ENCODE data around the gene EIF3F. TPM values are rescaled to one million over a fixed set of nuclear protein-coding genes. Genes with fewer than 3 reads are reported as not detected.

EIF3F gene
- total RNA-seq, 2 experiments from 2014 or later: 303 to 309 TPM

- Mint-ChIP-seq H3K36me3 (ENCODE audit: low read depth) (no peaks in the 10 kb centered on the region), H3K4me3 (no peak overlapping the region), H3K4me1 (ENCODE audit: low read depth) (no peaks in the 10 kb centered on the region), H3K27ac (no peak overlapping the region), H3K27me3 (peaks cover 5% of the 10 kb centered on the region), H3K9me3 (no peaks in the 10 kb centered on the region)
- CTCF ChIA-PET: interaction anchor here (3.5 kb wide), 1 partner anchor 12 kb away, joined by 17 read pairs; the partner anchor contains the start of gene EIF3F
- POLR2A ChIA-PET: no interaction called here
- ATAC-seq (no peak), DNase-seq (no peak)
- intact Hi-C loops (cut with micrococcal nuclease): no loop called here
- no peak for TF ChIP-seq CTCF (IDR thresholded peaks at IDR 0.05)
Observed at GRCh38 chr11:7974668-7975067, 12.5 kb upstream of the EIF3F start.

DNA sequence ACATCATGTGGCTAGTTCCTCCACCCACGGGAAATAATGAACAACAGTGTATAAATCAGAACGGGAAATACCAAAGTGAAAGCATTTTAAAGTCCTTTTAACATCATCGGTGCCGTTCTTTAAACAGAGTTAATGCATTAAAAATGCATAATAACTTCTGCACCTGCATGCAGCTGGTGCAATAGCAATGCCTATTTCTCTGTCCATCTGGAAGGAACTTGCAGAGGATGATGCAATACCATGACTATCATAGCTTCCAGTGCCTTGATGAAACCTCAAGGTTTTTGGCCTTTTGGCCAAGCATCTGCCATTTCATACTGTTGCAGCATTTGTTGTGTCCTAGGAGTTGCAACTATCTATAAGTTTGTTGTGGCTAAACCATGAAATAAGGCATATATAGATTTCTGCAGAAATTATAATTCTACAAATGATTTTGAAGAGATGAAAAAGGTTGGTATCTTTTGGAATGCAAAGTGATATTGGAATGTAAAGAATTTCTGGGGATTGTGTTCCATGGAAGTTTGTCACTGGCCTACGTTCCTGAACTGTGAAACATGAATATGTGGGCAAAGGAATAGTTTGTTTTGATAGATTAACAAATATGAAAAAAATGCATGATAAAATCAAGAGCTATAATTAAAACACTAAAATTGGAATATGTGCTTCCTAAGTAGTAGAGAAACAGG is 9.8 kb upstream of the EIF3F start:
- intact Hi-C loops (cut with micrococcal nuclease): no loop called here
- ChIA-PET CTCF (interaction anchor here (0.6 to 3.5 kb wide), 6 partner anchors 9 to 93 kb away, joined by 3 to 17 read pairs (median 4); partner anchors contain the start of gene EIF3F), POLR2A (no interaction called here)
- Mint-ChIP-seq H3K9me3 (no peaks in the 10 kb centered on the region), H3K27me3 (peaks cover 3% of the 10 kb centered on the region), H3K36me3 (ENCODE audit: low read depth) (no peaks in the 10 kb centered on the region), H3K4me1 (ENCODE audit: low read depth) (no peaks in the 10 kb centered on the region), H3K27ac (no peak overlapping the region), H3K4me3 (no peak overlapping the region)
- DNase-seq (no peak), ATAC-seq (no peak)
- TF ChIP-seq CTCF (IDR thresholded peaks at IDR 0.05): no peak

GRCh38 chr11:7981619-7982157 is 5.4 kb upstream of the EIF3F start:
- Mint-ChIP-seq H3K36me3 (ENCODE audit: low read depth) (no peaks in the 10 kb centered on the region), H3K4me1 (ENCODE audit: low read depth) (peaks cover 7% of the 10 kb centered on the region), H3K27me3 (no peaks in the 10 kb centered on the region), H3K4me3 (no peak overlapping the region), H3K27ac (no peak overlapping the region), H3K9me3 (no peaks in the 10 kb centered on the region)
- TF ChIP-seq CTCF (IDR thresholded peaks at IDR 0.05): no peak
- CTCF ChIA-PET: interaction anchor here (2.3 kb wide), 1 partner anchor 89 kb away, joined by 10 read pairs; no protein-coding TSS in a partner anchor
- ATAC-seq (no peak), DNase-seq (no peak)
- POLR2A ChIA-PET: no interaction called here
- intact Hi-C loops (cut with micrococcal nuclease): no loop called here

DNA sequence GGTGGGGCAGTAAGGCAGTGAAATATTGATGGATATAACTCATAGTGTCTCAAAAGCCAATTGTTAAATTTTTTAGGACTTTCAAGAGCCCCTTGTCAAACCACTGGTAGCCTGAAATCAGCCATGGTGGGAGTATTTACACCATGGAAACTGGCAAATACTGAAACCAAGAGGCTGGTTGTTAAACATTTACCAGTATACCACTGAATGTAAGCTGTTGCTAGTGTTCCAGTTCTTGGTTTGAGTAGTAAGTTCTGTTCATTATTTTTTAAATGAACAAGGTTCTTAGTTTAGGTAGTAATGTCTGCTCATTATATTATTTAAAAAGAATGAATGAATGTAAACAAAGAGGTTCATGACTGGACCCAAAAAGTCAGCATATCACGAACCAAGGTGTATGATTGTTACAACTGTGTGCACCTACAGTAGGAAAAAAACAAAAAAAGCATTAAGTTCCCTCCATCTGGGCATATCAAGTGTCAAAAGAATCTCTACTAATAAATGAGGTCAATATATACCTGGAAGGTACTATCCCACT is 4.5 kb upstream of the EIF3F start:
- DNase-seq (no peak), ATAC-seq (no peak)
- intact Hi-C loops (cut with micrococcal nuclease): no loop called here
- H3K4me3 Mint-ChIP-seq: no peak overlapping the region
- no peaks in the 10 kb centered on the region for H3K27me3 Mint-ChIP-seq
- TF ChIP-seq CTCF (IDR thresholded peaks at IDR 0.05): no peak
- H3K9me3 Mint-ChIP-seq: no peaks in the 10 kb centered on the region
- no peak overlapping the region for H3K27ac Mint-ChIP-seq
- CTCF ChIA-PET: interaction anchor here (2.3 kb wide), 1 partner anchor 90 kb away, joined by 10 read pairs; no protein-coding TSS in a partner anchor
- H3K4me1 Mint-ChIP-seq (ENCODE audit: low read depth): peaks cover 10% of the 10 kb centered on the region
- no peaks in the 10 kb centered on the region for H3K36me3 Mint-ChIP-seq (ENCODE audit: low read depth)
- POLR2A ChIA-PET: no interaction called here
